Loucy (cell line): ENCODE data around the gene CHST7.

Experiments
- H2AFZ ChIP-seq: fragments of 200-600 bp; sonication (generic); 2 replicates; pipeline ENCODE4 v1.6.0; 2016; ENCODE audit warnings: antibody characterized with exemption, mild to moderate bottlenecking, low read length, moderate library complexity
- H3F3A ChIP-seq: fragments of 200-600 bp; 2 replicates; pipeline ENCODE4 v1.6.0; 2016; ENCODE audit warnings: antibody characterized with exemption, low read depth, mild to moderate bottlenecking
- H3K27me3 ChIP-seq: fragments of 200-600 bp; sonication (generic); 2 replicates; pipeline ENCODE4 v1.6.1; 2014; ENCODE audit warnings: low read length, mild to moderate bottlenecking; ENCODE audit not compliant: insufficient read depth, poor library complexity, severe bottlenecking
- H3K36me3 ChIP-seq: fragments of 200-600 bp; sonication (generic); 2 replicates; pipeline ENCODE4 v1.6.1; 2016; ENCODE audit warnings: low read length; ENCODE audit not compliant: insufficient read depth
- H3K4me1 ChIP-seq: fragments of 200-600 bp; sonication (generic); 2 replicates; pipeline ENCODE4 v1.5.1; 2014; ENCODE audit warnings: low read length, mild to moderate bottlenecking; ENCODE audit not compliant: insufficient read depth, poor library complexity, severe bottlenecking
- H3K4me2 ChIP-seq: fragments of 200-600 bp; sonication (generic); 2 replicates; pipeline ENCODE4 v1.6.0; 2014; ENCODE audit warnings: antibody characterized with exemption, low read length, low read depth, mild to moderate bottlenecking; ENCODE audit not compliant: poor library complexity, severe bottlenecking
- H3K4me3 ChIP-seq: fragments of 200-600 bp; sonication (generic); 2 replicates; pipeline ENCODE4 v1.5.1; 2014; ENCODE audit warnings: low read length, mild to moderate bottlenecking, mixed read lengths; ENCODE audit not compliant: poor library complexity, severe bottlenecking
- H3K79me2 ChIP-seq: fragments of 200-600 bp; sonication (generic); 2 replicates; pipeline ENCODE4 v1.6.1; 2014; ENCODE audit warnings: low read length; ENCODE audit not compliant: insufficient read depth
- H3K9ac ChIP-seq: fragments of 200-600 bp; sonication (generic); 2 replicates; pipeline ENCODE4 v1.6.0; 2014; ENCODE audit warnings: mild to moderate bottlenecking, low read depth, low read length, moderate library complexity; ENCODE audit not compliant: poor library complexity, severe bottlenecking
- H3K9me2 ChIP-seq: fragments of 200-600 bp; sonication (generic); replicated peaks from 2 replicates; pipeline ENCODE4 v1.6.1; 2016; ENCODE audit warnings: low read depth, low read length, mixed read lengths
- H3K9me3 ChIP-seq: fragments of 200-600 bp; sonication (generic); 2 replicates; pipeline ENCODE4 v1.6.1; 2014; ENCODE audit warnings: mild to moderate bottlenecking, antibody characterized with exemption, low read length, low read depth; ENCODE audit not compliant: insufficient read depth
- H4K20me1 ChIP-seq: fragments of 200-600 bp; sonication (generic); 2 replicates; pipeline ENCODE4 v1.6.0; 2014; ENCODE audit warnings: antibody characterized with exemption, low read length, mild to moderate bottlenecking; ENCODE audit not compliant: insufficient read depth, poor library complexity, severe bottlenecking
- CTCF ChIP-seq: fragments of 200-600 bp; sonication (generic); conservative IDR thresholded peaks from 2 replicates; pipeline ENCODE4 v1.5.1; 2014; ENCODE audit warnings: mild to moderate bottlenecking, antibody characterized with exemption, low read length
- EZH2phosphoT487 ChIP-seq: fragments of 200-600 bp; IDR thresholded peaks from 2 replicates; pipeline ENCODE4 v1.6.1; 2018; ENCODE audit warnings: antibody characterized with exemption, mild to moderate bottlenecking, moderate library complexity, borderline replicate concordance

Gene CHST7

GRCh38 chrX:46610070-46610658 lies 36.6 kb downstream of the CHST7 start:
- H3K9me2 ChIP-seq: no peaks in the 10 kb centered on the region
- no peak overlapping the region for H3K4me2 ChIP-seq
- no peaks in the 10 kb centered on the region for H3K4me1 ChIP-seq
- no peaks in the 10 kb centered on the region for H3K79me2 ChIP-seq
- H3K4me3 ChIP-seq: no peak overlapping the region
- H3F3A ChIP-seq: no peaks in the 10 kb centered on the region
- no peaks in the 10 kb centered on the region for H4K20me1 ChIP-seq
- no peaks in the 10 kb centered on the region for H3K36me3 ChIP-seq
- TF ChIP-seq CTCF: no peak
- TF ChIP-seq EZH2phosphoT487: no peak
- no peaks in the 10 kb centered on the region for H3K27me3 ChIP-seq
- H3K9ac ChIP-seq: no peak overlapping the region
- H2AFZ ChIP-seq: no peak overlapping the region
- no peaks in the 10 kb centered on the region for H3K9me3 ChIP-seq

GRCh38 chrX:46611658-46612362 lies 38.2 kb downstream of the CHST7 start:
- Histone ChIP-seq H3K4me1 (no peaks in the 10 kb centered on the region), H3K4me2 (no peak overlapping the region), H3K36me3 (no peaks in the 10 kb centered on the region), H3F3A (no peaks in the 10 kb centered on the region), H3K9ac (no peak overlapping the region), H4K20me1 (no peaks in the 10 kb centered on the region), H3K9me2 (no peaks in the 10 kb centered on the region), H3K9me3 (no peaks in the 10 kb centered on the region), H2AFZ (no peak overlapping the region), H3K79me2 (no peaks in the 10 kb centered on the region), H3K4me3 (no peak overlapping the region), H3K27me3 (no peaks in the 10 kb centered on the region)
- no peak for TF ChIP-seq CTCF
- no peak for TF ChIP-seq EZH2phosphoT487

- Histone ChIP-seq H3K9me3 (no peaks in the 10 kb centered on the region), H3K4me2 (no peak overlapping the region), H3K9ac (no peak overlapping the region), H3K79me2 (no peaks in the 10 kb centered on the region), H3F3A (no peaks in the 10 kb centered on the region), H3K4me1 (no peaks in the 10 kb centered on the region), H3K27me3 (no peaks in the 10 kb centered on the region), H3K36me3 (no peaks in the 10 kb centered on the region), H3K9me2 (no peaks in the 10 kb centered on the region), H4K20me1 (no peaks in the 10 kb centered on the region), H2AFZ (no peak overlapping the region), H3K4me3 (no peak overlapping the region)
- no peak for TF ChIP-seq CTCF
- TF ChIP-seq EZH2phosphoT487: no peak
Observed at GRCh38 chrX:46617906-46618305, 44.3 kb downstream of the CHST7 start.
